HG02610 (cell line): ENCODE results near the gene BHLHE23.
"Not testable (repeated sequence)": the region's sequence is repeated elsewhere in the genome, so short reads cannot be mapped to it uniquely, and the experiment has no call there.

ENCODE experiments used
- ATAC-seq: cut with Tn5 transposase; IDR thresholded peaks from one replicate; pipeline ENCODE4 v1.9.1; 2021; ENCODE audit warnings: mild to moderate bottlenecking, moderate library complexity; ENCODE audit not compliant: unreplicated experiment

The BHLHE23 gene

GRCh38 chr20:62962891-62963613 lies 43.7 kb downstream of the BHLHE23 start:
- ATAC-seq = no peak

DNA sequence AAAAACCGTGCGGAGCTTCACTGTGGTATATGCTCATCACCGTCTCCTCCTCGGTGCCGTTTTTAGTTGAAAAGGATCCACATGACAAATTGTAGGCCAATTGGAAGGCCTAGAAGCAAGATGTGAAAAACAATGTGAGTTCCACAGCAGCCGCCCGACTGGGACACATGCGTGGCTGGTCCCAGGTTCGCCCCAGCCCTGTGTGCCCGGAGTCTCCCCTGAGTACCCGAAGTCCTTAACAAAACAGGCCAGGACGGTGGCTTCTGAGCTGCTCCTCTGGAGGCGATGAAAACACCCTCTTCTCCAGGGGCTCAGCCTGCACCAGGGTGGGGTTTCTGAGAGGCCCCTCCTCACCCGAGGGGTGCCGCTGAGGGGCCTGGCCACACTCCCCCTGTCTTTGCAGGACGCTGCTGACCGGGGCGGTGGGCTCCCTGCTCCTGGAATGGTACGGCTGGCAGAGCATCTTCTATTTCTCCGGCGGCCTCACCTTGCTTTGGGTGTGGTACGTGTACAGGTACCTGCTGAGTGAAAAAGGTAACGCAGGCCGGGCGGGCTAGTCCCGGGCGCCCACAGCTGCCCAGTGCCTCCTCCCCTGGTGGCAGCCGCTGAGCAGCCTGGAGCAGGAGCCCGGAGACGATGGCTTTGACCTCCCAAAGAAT lies 44.4 kb downstream of the BHLHE23 start:
- no peak for ATAC-seq

- ATAC-seq = no peak
Observed at GRCh38 chr20:62961799-62962198, 45.0 kb downstream of the BHLHE23 start.

DNA sequence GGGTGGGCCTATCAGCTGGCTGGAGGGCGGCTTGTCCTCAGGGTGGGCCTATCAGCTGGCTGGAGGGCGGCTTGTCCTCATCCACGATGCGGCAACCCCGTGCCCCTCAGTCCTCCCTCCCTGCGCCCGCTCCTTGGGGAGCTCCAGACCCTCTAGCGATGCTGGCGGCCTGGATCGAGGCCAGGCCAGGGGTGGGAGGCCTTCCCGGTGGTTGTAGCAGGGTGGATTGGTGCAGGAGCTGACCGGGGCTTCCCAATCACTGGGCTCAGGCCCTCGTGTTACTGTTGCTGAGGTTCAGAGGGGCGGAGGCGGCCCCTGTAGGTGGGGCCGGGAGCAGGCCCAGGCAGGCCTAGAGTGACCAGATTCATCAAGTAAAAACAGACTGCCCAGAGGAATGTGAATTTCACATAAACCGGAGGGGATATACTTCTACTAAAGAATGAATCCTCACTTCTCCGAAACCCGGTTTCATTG lies 45.4 kb downstream of the BHLHE23 start:
- no peak for ATAC-seq

- not testable (repeated sequence) for ATAC-seq
Observed at GRCh38 chr20:62960446-62961309, 46.1 kb downstream of the BHLHE23 start.

DNA sequence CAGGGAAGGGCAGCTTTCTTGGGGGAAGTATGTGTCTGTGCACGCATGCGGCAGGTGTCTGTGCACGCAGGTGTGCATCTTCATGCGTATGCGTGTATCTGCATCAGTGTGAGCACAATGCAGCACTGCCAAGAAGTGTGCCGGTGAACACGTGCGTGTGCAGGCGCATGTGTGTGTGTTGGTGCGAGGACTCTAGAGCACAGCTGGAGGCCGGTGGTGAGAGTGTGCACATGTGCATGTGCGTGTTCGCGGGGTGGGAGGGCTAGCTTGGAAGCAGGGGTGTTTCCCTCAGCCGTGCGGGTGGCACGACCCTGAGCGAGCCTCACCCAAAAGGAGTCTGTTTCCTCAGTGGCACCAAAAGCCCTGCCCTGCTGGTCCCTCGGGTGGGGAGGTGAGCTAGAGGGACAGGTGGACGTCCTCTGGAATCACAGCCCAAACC lies 46.7 kb downstream of the BHLHE23 start:
- ATAC-seq = no peak

GRCh38 chr20:62959101-62959971 lies 47.4 kb downstream of the BHLHE23 start:
- no peak for ATAC-seq

DNA sequence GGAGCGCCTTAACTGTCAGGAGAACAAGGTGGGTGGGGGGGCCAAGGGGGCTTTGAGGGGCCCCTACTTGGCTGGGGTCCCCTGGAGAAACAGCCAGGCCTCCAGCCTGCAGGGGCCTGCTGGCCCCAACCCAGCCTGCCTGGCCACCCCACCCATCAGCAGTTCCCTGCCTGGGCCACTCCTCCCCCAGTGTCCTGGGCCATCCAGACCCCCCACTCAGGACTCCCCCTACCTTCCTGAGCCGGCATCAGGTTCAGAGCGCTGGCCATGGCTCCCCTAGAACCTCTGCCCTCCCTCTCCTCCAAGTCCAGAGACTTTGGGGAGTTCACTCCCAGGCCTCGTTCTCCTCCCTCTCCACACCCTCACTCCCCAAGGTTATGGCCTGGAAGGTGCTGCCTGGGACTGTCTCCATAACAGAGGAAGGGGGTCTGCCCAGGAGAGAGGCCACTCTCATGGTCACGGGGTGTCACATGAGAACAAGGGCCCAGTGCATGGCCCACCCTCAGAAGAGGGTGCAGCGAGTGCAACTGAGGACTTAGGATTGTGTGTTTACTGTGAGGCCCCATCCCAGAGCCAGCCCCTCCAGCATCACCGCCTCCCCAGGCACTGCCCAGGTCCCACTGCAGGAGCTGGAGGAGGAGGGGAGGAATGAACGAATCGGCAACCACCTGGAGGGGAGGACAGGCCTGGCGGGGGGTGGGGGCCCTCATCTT lies 48.2 kb downstream of the BHLHE23 start:
- ATAC-seq = no peak

GRCh38 chr20:62957136-62958117 lies 49.3 kb downstream of the BHLHE23 start:
- ATAC-seq = no peak

- no peak for ATAC-seq
Observed at GRCh38 chr20:62956387-62957135, 50.2 kb downstream of the BHLHE23 start.
